Neural cell (in vitro differentiated cells): ENCODE results near the gene FBXO9. TPM values are rescaled to one million over a fixed set of nuclear protein-coding genes. Genes with fewer than 3 reads are reported as not detected.

Experiments used
- H2AFZ ChIP-seq: fragments of 200-600, 300-800 bp; sonication (generic), shearing (Covaris generic); 2 replicates; pipeline ENCODE4 v1.6.0; 2014; ENCODE audit warnings: low read depth, mild to moderate bottlenecking, antibody characterized with exemption, low read length, moderate library complexity
- H3F3A ChIP-seq: fragments of 200-600 bp; shearing (Covaris generic); 2 replicates; pipeline ENCODE4 v1.6.1; 2016; ENCODE audit warnings: mild to moderate bottlenecking, moderate library complexity, mixed read lengths, antibody characterized with exemption, low read length; ENCODE audit not compliant: insufficient read depth, poor library complexity, severe bottlenecking
- H3K27ac ChIP-seq: fragments of 200-600, 300-800 bp; sonication (generic), shearing (Covaris generic); 2 replicates; pipeline ENCODE4 v1.5.1; 2014; ENCODE audit warnings: mild to moderate bottlenecking, low read length, moderate library complexity
- H3K27me3 ChIP-seq: fragments of 300-800, 200-600 bp; sonication (generic), shearing (Covaris generic); 2 replicates; pipeline ENCODE4 v1.6.0; 2014; ENCODE audit warnings: mild to moderate bottlenecking, low read depth, low read length, moderate library complexity; ENCODE audit not compliant: insufficient read depth
- H3K36me3 ChIP-seq: fragments of 300-800, 200-600 bp; sonication (generic), shearing (Covaris generic); 2 replicates; pipeline ENCODE4 v1.5.1; 2014; ENCODE audit warnings: mild to moderate bottlenecking, antibody characterized with exemption, low read length, moderate library complexity; ENCODE audit not compliant: insufficient read depth
- H3K4me2 ChIP-seq: fragments of 300-800, 200-600 bp; sonication (generic), shearing (Covaris generic); 2 replicates; pipeline ENCODE4 v1.6.0; 2014; ENCODE audit warnings: mild to moderate bottlenecking, low read length
- H3K4me3 ChIP-seq: fragments of 300-800, 200-600 bp; sonication (generic), shearing (Covaris generic); 2 replicates; pipeline ENCODE4 v1.5.1; 2014; ENCODE audit warnings: mild to moderate bottlenecking, low read length, moderate library complexity
- H3K79me2 ChIP-seq: fragments of 200-600 bp; shearing (Covaris generic); replicated peaks from 2 replicates; pipeline ENCODE4 v1.6.0; 2014; ENCODE audit warnings: mild to moderate bottlenecking, low read length, moderate library complexity; ENCODE audit not compliant: insufficient read depth
- H3K9ac ChIP-seq: fragments of 300-800, 200-600 bp; sonication (generic), shearing (Covaris generic); 2 replicates; pipeline ENCODE4 v1.6.1; 2016; ENCODE audit warnings: mild to moderate bottlenecking, low read length, mixed read lengths
- H3K9me2 ChIP-seq: fragments of 200-600 bp; shearing (Covaris generic); 2 replicates; pipeline ENCODE4 v1.6.1; 2016; ENCODE audit warnings: mild to moderate bottlenecking, low read length, mixed read lengths; ENCODE audit not compliant: insufficient read depth
- H3K9me3 ChIP-seq: fragments of 200-600, 300-800 bp; sonication (generic), shearing (Covaris generic); 2 replicates; pipeline ENCODE4 v1.6.1; 2016; ENCODE audit warnings: mild to moderate bottlenecking, mixed run types, low read length, moderate library complexity, mixed read lengths
- H4K20me1 ChIP-seq: fragments of 200-600 bp; shearing (Covaris generic); 2 replicates; pipeline ENCODE4 v1.6.1; 2016; ENCODE audit warnings: mild to moderate bottlenecking, mixed run types; ENCODE audit not compliant: insufficient read depth
- EP300 ChIP-seq: fragments of 450-650 bp; conservative IDR thresholded peaks from 2 replicates; pipeline ENCODE4 v1.6.1; 2014; ENCODE audit warnings: antibody characterized with exemption, mild to moderate bottlenecking, moderate library complexity; ENCODE audit not compliant: poor library complexity, severe bottlenecking
- EZH2 ChIP-seq: fragments of 200-600, 300-800 bp; shearing (Covaris generic), sonication (generic); IDR thresholded peaks from 2 replicates; pipeline ENCODE4 v1.6.1; 2014; ENCODE audit warnings: antibody characterized with exemption, low read length, borderline replicate concordance, mild to moderate bottlenecking; ENCODE audit not compliant: insufficient read depth, poor library complexity, severe bottlenecking
- MXI1 ChIP-seq: fragments of 450-650 bp; conservative IDR thresholded peaks from 2 replicates; pipeline ENCODE4 v1.6.1; 2014; ENCODE audit warnings: antibody characterized with exemption, mild to moderate bottlenecking; ENCODE audit not compliant: poor library complexity, severe bottlenecking
- POLR2AphosphoS5 ChIP-seq: IDR thresholded peaks from 2 replicates; pipeline ENCODE4 v1.6.1; 2012
- RAD21 ChIP-seq: fragments of 450-650 bp; conservative IDR thresholded peaks from 2 replicates; pipeline ENCODE4 v1.6.1; 2014; ENCODE audit warnings: antibody characterized with exemption, mild to moderate bottlenecking, moderate library complexity
- SMC3 ChIP-seq: fragments of 450-650 bp; conservative IDR thresholded peaks from 2 replicates; pipeline ENCODE4 v1.6.1; 2014; ENCODE audit warnings: antibody characterized with exemption, mild to moderate bottlenecking, moderate library complexity; ENCODE audit not compliant: poor library complexity
- TAF1 ChIP-seq: IDR thresholded peaks from 2 replicates; pipeline ENCODE4 v1.6.1; 2012; ENCODE audit warnings: low read depth
- polyA plus RNA-seq: library from polyadenylated mRNA; depleted of rRNA; stranded (reverse); fragments of >200 nt; gene quantifications from 2 replicates; pipeline ENCODE4 v1.2.3, GENCODE V29; 2014
- TF ChIP-seq, protein P1 (sequence below): IDR thresholded peaks from 2 replicates; pipeline ENCODE4 v1.6.1; 2012; ENCODE audit warnings: borderline replicate concordance
- TF ChIP-seq, protein P2 (sequence below): fragments of 450-650 bp; IDR thresholded peaks from 2 replicates; pipeline ENCODE4 v1.5.1; 2014; ENCODE audit warnings: antibody characterized with exemption, mild to moderate bottlenecking, moderate library complexity; ENCODE audit not compliant: poor library complexity, severe bottlenecking

FBXO9 gene
- polyA plus RNA-seq, 1 donor from 2014 or later, result 92.2 TPM

DNA sequence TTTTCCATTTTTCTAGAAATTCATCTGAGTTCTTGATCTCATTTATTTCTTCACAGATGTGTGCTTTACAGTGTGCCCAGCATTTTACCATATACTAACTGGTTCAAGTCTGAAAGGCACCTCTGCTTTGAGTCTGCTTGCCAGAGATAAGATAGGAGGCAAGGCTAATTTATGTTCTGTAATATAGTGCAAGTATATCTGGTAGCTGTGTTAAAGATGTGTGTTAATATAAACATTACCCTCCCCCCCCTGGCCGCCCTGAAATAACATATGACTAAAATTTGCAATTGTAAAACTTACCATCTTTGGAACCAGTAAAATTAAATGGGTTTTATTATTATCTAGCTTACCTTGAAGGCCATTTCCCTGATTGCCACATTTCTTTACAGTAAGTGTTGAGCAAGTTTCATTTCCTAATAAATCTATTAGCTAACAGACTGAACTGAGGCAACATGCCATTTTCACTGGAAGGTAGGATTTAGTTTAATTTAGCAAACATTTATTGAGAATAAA, 2.7 kb downstream of the FBXO9 start:
- no peaks in the 10 kb centered on the region for H4K20me1 ChIP-seq
- TF ChIP-seq TAF1 (no peak), SMC3 (no peak), MXI1 (no peak), EP300 (no peak), POLR2AphosphoS5 (no peak), RAD21 (no peak), EZH2 (no peak)
- TF ChIP-seq, protein P1, sequence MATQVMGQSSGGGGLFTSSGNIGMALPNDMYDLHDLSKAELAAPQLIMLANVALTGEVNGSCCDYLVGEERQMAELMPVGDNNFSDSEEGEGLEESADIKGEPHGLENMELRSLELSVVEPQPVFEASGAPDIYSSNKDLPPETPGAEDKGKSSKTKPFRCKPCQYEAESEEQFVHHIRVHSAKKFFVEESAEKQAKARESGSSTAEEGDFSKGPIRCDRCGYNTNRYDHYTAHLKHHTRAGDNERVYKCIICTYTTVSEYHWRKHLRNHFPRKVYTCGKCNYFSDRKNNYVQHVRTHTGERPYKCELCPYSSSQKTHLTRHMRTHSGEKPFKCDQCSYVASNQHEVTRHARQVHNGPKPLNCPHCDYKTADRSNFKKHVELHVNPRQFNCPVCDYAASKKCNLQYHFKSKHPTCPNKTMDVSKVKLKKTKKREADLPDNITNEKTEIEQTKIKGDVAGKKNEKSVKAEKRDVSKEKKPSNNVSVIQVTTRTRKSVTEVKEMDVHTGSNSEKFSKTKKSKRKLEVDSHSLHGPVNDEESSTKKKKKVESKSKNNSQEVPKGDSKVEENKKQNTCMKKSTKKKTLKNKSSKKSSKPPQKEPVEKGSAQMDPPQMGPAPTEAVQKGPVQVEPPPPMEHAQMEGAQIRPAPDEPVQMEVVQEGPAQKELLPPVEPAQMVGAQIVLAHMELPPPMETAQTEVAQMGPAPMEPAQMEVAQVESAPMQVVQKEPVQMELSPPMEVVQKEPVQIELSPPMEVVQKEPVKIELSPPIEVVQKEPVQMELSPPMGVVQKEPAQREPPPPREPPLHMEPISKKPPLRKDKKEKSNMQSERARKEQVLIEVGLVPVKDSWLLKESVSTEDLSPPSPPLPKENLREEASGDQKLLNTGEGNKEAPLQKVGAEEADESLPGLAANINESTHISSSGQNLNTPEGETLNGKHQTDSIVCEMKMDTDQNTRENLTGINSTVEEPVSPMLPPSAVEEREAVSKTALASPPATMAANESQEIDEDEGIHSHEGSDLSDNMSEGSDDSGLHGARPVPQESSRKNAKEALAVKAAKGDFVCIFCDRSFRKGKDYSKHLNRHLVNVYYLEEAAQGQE, result no peak
- TF ChIP-seq, protein P2, sequence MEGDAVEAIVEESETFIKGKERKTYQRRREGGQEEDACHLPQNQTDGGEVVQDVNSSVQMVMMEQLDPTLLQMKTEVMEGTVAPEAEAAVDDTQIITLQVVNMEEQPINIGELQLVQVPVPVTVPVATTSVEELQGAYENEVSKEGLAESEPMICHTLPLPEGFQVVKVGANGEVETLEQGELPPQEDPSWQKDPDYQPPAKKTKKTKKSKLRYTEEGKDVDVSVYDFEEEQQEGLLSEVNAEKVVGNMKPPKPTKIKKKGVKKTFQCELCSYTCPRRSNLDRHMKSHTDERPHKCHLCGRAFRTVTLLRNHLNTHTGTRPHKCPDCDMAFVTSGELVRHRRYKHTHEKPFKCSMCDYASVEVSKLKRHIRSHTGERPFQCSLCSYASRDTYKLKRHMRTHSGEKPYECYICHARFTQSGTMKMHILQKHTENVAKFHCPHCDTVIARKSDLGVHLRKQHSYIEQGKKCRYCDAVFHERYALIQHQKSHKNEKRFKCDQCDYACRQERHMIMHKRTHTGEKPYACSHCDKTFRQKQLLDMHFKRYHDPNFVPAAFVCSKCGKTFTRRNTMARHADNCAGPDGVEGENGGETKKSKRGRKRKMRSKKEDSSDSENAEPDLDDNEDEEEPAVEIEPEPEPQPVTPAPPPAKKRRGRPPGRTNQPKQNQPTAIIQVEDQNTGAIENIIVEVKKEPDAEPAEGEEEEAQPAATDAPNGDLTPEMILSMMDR, result no peak

DNA sequence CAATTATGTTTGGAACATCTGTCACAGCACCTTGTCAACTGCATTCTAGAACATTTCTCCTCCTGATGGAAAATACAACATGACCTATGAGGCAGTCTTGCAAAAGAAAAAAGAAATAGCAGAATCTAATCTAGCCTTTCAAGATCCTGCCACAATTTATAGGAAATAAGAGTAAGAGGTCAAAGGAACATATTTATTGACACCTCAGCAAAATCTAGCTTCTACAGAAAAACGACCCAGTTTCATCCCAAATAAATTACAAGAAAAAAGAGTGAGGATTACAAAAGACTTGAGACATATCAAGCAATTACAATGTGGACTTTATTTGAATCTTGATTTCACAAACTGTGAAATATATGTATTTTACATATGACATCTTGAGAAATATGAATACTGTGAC, 4.2 kb downstream of the FBXO9 start:
- Histone ChIP-seq H3K79me2 (no peaks in the 10 kb centered on the region), H3K4me2 (no peak overlapping the region)
- TF ChIP-seq RAD21 (no peak), POLR2AphosphoS5 (no peak), MXI1 (no peak), SMC3 (no peak), EP300 (no peak), EZH2 (no peak)
- TF ChIP-seq, protein P2, result no peak

More for the DNA sequence above, 2.7 kb downstream of the FBXO9 start:
- Histone ChIP-seq H3K27ac (no peak overlapping the region), H3F3A (no peaks in the 10 kb centered on the region), H3K79me2 (no peaks in the 10 kb centered on the region), H3K36me3 (no peaks in the 10 kb centered on the region), H2AFZ (no peak overlapping the region), H3K27me3 (peaks cover under 1% of the 10 kb centered on the region), H3K9ac (no peak overlapping the region), H3K9me3 (no peaks in the 10 kb centered on the region), H3K4me3 (no peak overlapping the region), H3K9me2 (no peaks in the 10 kb centered on the region), H3K4me2 (no peak overlapping the region)

More for the DNA sequence above, 4.2 kb downstream of the FBXO9 start:
- H3K4me3 ChIP-seq, result no peak overlapping the region
- H3K9me3 ChIP-seq, result no peaks in the 10 kb centered on the region
- H4K20me1 ChIP-seq, result no peaks in the 10 kb centered on the region
- H3K36me3 ChIP-seq, result no peaks in the 10 kb centered on the region
- no peaks in the 10 kb centered on the region for H3K9me2 ChIP-seq
- no peak overlapping the region for H2AFZ ChIP-seq
- no peaks in the 10 kb centered on the region for H3F3A ChIP-seq
- H3K27ac ChIP-seq, result no peak overlapping the region
- H3K27me3 ChIP-seq, result no peaks in the 10 kb centered on the region
- H3K9ac ChIP-seq, result no peak overlapping the region
